ENCODE measurements around the gene PAIP1.

GRCh38 chr5:43515678-43516048 lies 41.2 kb downstream of the PAIP1 start:
- TF ChIP-seq POLR2A (IDR thresholded peaks at IDR 0.05), result no peak
- no peak for TF ChIP-seq CTCF (IDR thresholded peaks at IDR 0.05)
- no peak for TF ChIP-seq EP300 (IDR thresholded peaks at IDR 0.05)

All from tibial nerve (tissue), 4 donors.